ENCODE data around the gene CHTF18. TPM values are rescaled to one million over a fixed set of nuclear protein-coding genes. Genes with fewer than 3 reads are reported as not detected.

Gene CHTF18
- total RNA-seq, 1 donor from 2014 or later = 6.4 TPM

GRCh38 chr16:790086-790485 is 1.7 kb downstream of the CHTF18 start:
- ATAC-seq (no peak), DNase-seq (ENCODE audit: low spot score) (no peak)

- no peak for DNase-seq (ENCODE audit: low spot score)
- ATAC-seq = no peak
These were observed 2.7 kb downstream of the CHTF18 start for GRCh38 chr16:791131-791530.

- ATAC-seq (no peak), DNase-seq (ENCODE audit: low spot score) (no peak)
These were observed 4.0 kb downstream of the CHTF18 start for GRCh38 chr16:792221-792995.

GRCh38 chr16:793414-793813 is 5.0 kb downstream of the CHTF18 start:
- DNase-seq (ENCODE audit: low spot score) (no peak), ATAC-seq (no peak)

GRCh38 chr16:794091-794822 is 5.8 kb downstream of the CHTF18 start:
- DNase-seq (ENCODE audit: low spot score) = no peak
- no peak for ATAC-seq

- DNase-seq (ENCODE audit: low spot score) (no peak), ATAC-seq (no peak)
These were observed 6.5 kb downstream of the CHTF18 start for GRCh38 chr16:794853-795466.

GRCh38 chr16:795580-796229 is 7.3 kb downstream of the CHTF18 start:
- ATAC-seq (no peak), DNase-seq (ENCODE audit: low spot score) (no peak)

- DNase-seq (ENCODE audit: low spot score) = no peak
- ATAC-seq = no peak
These were observed 8.1 kb downstream of the CHTF18 start for GRCh38 chr16:796296-797119.

GRCh38 chr16:797120-797420 is 8.7 kb downstream of the CHTF18 start:
- ATAC-seq (no peak), DNase-seq (ENCODE audit: low spot score) (no peak)

- ATAC-seq = no peak
These were observed 9.3 kb downstream of the CHTF18 start for GRCh38 chr16:797686-798085.

GRCh38 chr16:798666-799065 is 10.2 kb downstream of the CHTF18 start:
- no peak for DNase-seq (ENCODE audit: low spot score)
- ATAC-seq = no peak

More at GRCh38 chr16:797686-798085, 9.3 kb downstream of the CHTF18 start:
- DNase-seq (ENCODE audit: low spot score) = no peak

GRCh38 chr16:799111-799947 is 10.9 kb downstream of the CHTF18 start:
- DNase-seq (ENCODE audit: low spot score) (no peak), ATAC-seq (no peak)

- ATAC-seq (no peak), DNase-seq (ENCODE audit: low spot score) (no peak)
These were observed 11.8 kb downstream of the CHTF18 start, which contains the start of gene GNG13 for GRCh38 chr16:799948-800833. Gene GNG13 (minus strand): TSS chr16:800734. CDS start chr16:799077, 1,657 bp downstream.

GRCh38 chr16:800834-801511 is 12.6 kb downstream of the CHTF18 start:
- ATAC-seq (no peak), DNase-seq (ENCODE audit: low spot score) (no peak)

GRCh38 chr16:801584-802363 is 13.4 kb downstream of the CHTF18 start:
- ATAC-seq (no peak), DNase-seq (ENCODE audit: low spot score) (no peak)

GRCh38 chr16:802461-802860 is 14.0 kb downstream of the CHTF18 start:
- no peak for DNase-seq (ENCODE audit: low spot score)
- no peak for ATAC-seq

Measured in left lobe of liver (tissue), 2 donors.